HG03135 (cell line): ENCODE results near the gene POLR2F.

Experiments used
- ATAC-seq: cut with Tn5 transposase; IDR thresholded peaks from one replicate; pipeline ENCODE4 v1.9.1; 2021; ENCODE audit warnings: mild to moderate bottlenecking, moderate library complexity; ENCODE audit not compliant: unreplicated experiment

The POLR2F gene

DNA sequence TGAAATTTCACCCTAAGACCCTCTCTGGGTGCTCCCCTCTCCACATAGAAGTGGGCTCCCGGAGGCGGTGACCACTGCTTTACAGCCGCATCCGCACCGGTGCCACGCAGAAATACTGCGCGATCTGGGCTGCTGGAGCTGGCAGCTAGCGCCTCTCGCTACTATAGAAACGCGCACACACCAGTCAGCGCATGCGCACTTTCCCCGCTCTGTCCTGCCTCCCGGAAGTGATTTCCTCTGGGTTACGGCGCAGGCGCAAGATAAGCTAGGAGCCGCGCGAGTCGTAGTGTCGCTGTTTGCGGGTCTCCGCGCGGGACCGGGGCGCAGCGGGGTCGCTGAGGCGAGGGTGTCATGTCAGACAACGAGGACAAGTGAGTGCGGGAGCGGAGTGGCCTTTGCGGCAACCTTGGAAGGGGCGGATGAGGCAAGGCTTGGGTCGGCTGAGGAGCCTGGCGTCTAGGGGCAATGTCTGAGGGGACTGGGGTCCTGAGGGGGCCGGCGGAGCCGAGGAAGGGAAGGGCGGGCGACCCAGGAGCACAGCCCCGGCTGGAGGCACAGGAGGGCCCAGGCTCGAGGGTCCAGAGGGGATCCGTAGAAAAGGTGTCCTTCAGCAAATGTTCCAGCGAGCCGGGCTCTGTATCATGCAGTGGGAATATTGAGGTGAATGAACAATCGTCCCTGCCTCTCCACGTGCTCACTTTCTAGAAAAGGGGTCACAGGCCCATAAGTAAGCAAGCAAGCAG is at the start of gene POLR2F, which contains the start of gene C22orf23:
Gene POLR2F, plus strand, starts transcription at position 263 of the 743 bp plus-strand sequence. Its CDS starts 89 bp downstream, at position 352.
Gene C22orf23, minus strand, starts transcription at position 165 of the 743 bp plus-strand sequence. CDS start 452 bp downstream, outside the sequence.
- peak; percentile 76 for ATAC-seq

DNA sequence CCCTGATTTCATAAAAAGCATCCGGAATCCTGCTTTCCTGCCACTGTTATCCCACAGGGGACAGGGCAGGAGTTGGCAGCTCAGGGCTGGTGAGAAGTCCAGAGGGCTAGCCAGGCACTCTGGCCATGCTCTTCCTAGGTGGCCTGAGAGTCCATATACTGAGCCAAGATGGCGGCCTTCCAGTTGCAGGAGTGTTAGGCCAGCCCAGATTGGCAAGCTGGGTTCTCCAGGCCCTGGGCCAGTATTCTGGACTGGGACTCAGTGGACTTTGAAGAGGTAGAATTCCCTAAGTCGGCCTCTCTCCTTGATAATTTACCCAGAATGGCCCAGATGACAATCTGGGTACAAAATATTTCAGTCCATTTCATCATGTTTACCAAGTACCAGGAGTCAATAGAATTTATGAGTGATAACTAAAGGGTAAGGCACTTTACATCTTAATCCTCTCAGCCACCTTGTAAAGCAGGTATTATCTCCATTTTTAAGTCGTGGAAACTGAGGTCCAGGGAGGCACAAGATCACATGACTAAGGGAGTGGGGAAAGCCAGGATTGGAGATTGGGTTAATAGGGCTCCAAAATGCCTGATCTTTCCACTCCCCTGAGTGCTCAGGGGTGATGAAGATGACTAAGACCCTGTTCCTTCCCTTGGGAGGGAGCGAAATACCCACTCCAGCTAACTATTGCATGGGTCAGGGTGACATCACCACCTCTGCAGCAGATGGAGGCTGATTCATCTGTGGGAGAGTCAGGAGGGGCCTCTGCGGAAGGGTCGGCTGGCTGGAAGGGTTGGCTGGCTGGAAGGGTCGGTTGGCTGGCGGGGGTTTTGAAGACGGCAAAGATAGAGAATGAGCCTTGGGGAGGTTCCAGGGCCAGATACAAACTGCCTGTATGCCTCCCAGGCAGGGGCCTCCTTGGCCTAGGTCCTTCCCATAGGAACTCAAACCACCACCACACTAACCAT is 48.6 kb upstream of the POLR2F start:
- ATAC-seq: no peak

DNA sequence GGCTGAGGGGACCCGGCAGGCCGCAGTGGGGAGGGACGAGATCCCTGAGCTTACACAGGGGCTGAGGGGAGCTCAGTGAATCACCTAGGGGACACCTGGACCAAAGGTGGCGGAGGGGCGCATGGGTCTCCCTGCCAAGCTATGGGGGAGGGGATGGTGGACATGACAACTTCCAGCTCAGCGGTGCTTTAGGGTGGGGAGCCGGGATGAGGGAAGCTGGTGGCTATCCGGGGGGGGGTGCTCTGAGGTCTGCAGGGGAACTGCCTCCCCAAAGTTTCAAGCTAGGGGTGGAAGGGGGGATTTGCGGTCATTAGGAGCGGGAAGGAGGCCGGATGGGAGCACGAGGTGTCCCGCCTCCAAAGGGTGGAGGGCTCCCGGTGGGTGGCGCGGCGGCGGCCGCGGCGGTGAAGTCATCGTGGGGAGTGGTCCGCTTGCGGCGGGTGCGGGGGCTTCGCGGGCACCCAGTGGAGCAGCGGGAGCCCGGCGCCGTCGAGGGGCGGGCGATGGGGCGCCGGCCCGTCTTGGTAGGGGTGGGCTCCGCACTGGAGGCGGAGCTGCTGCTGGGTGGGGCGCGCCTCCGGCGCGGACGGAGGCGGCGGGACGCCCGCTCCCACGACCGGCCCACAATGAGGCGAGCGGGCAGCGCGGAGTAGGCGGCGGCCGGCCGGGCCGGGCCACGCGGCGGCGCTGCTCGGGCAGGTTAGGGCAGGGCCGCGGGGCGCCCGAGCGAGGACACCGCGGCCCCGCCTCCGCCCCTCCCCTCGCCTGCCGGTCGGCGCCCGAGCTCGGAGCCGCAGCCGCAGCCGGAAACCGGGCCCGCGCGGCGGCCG is 47.8 kb upstream of the POLR2F start, which contains the start of gene MICALL1:
Gene MICALL1, plus strand, starts transcription at position 764 of the 830 bp plus-strand sequence. CDS start 126 bp downstream, outside the sequence.
- peak; percentile 77 for ATAC-seq

DNA sequence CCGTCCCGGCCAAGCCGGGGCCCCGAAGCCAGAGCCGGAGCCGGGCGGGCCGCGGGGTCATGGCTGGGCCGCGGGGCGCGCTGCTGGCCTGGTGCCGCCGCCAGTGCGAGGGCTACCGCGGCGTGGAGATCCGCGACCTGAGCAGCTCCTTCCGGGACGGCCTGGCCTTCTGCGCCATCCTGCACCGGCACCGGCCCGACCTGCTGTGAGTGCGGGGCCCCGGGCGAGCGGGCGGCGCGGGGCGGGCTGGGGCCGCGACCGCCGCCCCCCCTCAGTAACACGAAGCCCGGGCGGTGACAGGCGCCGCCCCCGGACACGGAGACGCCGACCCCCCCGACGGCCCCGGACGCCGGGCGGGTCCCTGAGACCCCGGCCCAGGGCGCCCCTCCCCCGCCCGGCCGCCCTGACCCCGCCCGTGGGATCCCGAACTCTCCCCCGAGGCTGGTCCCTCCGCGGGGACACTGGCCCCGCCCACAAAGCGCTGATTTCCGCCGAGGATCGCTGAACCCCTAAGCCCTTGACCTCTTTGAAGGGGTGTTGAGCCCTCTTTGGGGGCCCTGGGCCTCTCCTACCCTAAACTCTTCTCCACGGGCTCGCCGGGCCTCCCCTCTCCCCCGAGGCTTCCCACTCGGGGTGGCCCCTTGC is 47.0 kb upstream of the POLR2F start:
- ATAC-seq: peak; percentile 23

DNA sequence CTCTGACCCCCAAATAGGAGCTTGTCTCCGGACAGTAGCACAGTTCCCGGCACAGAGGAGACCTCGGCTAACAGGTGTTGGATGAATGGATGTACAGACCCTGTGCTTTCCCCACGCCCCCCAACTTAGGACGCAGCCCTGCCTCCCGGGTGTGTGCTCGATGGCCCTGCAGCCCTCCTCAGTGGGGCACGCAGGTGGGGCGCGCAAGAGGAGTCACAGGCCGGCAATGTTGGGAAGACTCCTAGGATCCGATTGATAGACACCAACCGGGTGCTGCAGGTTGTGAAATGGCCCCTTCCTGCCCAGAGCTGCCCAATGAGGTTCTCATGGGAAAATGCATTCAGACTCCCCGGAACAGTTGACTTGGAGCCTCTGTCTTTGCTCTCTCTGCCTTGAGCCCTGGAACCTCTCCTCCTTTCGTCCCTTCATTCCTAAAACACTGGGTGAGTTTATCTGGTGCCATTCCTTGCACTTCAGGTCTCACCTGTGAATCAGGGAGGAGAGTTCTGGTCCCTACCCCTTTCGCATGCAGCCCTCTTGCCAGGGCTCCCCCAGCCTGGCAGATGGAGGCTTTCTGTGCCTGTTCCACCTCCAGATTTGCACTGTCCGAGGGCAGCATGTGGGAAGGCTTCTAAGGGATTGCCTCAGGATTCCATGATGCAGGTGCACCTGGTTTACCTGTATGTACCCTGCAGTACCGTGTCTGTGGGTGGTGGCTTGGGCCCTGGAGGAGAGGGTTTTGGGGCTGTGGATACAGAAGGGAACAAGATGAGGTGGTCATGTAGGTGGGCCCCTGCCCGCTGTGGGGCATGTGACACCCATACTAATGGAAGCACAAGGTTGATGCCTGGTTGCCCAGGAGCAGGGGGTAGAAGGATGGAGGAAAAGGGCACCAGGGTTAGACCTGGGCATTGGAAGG is 46.2 kb upstream of the POLR2F start:
- no peak for ATAC-seq

DNA sequence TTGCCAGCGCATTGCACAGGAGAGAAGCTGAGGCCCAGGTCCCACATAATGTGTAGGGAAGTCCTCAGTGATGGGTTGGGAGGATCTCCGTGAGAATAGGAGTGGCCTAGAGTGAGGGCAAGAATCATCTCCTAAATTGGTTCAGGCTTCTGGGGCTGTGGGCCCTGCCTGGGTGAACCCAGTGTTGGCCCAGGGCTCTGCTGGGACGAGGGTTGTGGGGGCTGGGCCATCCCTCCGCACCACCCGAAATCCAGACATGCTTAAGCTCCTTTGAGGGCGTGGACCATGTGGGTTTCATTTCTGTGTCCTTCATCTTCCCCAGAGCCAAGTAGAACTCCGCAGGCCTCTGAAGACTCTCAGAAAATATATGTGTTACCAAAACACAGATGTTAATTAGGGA is 43.7 kb upstream of the POLR2F start:
- ATAC-seq: no peak

DNA sequence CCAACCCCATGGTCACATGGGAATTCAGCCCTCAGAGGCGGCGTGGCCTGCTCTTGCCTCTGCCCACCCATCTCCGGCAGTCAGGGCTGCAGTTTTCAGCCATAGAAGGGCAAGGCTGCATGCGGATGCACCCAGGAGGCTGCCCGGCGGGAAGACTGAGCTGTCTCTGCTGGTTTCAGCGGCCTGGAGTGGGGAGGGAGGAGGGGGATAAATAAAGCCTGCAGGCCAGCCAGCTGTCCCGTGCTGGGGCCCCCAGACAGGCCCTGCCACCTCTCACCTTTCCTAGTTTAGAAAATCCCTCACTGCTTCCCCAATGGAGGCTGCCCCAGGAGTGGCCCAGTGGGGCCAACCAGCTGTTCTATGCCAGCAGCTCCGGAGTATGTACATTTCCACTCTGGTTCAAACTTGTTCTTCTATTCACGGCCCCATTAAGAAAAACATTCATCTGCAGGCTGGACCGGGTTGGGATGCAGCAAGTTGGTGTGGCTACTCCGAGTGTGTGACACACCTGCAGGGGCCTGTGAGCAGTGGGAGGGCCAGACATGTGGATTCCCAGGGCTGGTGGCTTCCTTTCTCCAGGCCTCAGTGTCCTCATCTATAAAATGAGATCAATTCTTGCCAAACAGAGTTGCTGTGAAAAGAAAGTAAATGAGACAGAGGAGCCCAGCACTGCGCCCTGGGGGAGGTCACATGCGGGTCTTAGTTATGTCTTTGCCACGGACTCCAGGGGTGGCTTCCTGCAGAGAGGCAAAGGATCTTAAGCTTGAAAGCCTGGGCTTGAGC is 42.4 kb upstream of the POLR2F start:
- ATAC-seq: no peak

DNA sequence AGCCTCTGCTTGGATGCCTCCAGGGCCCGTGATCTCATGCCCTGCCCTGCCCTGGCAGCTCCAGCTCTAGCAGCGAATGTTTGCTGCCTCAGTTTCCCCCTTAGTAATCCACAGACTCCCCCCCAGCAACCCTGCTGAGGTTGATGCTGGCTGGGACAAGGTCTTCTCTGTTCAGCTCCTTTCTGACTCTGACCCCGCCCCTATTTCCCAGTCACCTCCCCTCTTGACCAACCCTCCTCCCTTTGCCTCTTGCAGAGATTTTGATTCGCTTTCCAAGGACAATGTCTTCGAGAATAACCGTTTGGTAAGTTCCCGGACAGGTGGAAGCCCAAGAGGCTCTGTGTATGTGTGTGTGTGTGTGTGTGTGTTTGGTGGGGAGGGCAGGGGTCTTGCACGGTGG is 41.8 kb upstream of the POLR2F start:
- ATAC-seq: no peak

DNA sequence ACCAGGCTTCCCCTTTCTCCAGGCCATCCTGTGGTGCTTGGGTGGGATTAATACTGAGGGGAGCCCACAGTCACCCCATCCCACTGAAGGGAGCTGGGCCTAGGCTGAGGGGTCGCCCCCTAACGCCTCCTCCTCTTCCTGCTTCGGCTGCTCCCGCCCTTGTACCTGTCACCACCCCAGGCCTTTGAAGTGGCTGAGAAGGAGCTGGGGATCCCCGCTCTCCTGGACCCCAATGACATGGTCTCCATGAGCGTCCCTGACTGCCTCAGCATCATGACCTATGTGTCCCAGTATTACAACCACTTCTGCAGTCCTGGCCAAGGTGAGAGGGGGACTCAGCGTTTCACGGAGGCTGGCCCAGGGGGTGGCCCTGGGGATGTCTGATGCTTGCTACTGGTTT is 41.3 kb upstream of the POLR2F start:
- no peak for ATAC-seq

DNA sequence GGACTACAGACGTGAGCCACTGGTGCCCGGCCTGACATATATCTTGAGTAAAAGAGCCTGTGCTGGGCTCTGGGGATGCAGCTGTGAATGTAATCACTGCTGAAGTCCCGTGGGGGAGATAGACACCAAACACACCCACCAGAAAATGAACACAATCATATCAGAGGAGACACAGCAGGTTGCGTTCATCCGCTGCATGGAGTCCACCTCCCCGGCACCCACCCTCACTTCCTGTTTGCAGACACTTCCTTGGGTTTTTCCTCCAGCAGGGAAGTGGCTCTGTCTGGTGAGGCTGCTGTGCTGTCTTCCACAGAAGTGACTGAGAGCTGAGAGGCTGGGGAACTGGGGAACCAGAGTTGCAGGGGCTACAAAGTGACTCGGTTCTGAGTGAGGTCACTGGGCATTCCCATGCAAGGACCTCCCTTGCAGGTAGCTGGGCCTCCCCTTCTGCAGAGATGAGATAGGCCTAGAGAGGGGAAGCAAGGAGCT is 40.2 kb upstream of the POLR2F start:
- ATAC-seq: no peak

DNA sequence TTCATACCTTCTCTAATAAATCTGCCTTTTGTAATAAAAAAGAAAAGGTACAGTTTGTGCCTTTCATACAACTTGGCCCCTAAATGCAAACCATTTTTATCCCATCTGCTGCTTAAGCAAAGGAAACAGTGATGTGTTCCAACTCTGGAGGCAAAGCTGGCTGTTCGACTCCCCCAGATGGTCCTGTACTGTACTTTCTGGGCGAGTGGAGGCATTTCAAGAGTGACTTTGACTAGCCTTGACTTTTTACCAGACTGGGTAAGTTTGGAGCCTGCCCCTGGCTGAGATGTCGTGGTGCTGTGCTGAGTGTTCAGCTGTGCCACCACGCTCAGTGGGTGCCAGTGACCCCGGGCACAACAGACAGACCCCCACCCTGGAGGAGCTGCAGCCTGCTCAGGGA is 37.2 kb upstream of the POLR2F start:
- no peak for ATAC-seq

DNA sequence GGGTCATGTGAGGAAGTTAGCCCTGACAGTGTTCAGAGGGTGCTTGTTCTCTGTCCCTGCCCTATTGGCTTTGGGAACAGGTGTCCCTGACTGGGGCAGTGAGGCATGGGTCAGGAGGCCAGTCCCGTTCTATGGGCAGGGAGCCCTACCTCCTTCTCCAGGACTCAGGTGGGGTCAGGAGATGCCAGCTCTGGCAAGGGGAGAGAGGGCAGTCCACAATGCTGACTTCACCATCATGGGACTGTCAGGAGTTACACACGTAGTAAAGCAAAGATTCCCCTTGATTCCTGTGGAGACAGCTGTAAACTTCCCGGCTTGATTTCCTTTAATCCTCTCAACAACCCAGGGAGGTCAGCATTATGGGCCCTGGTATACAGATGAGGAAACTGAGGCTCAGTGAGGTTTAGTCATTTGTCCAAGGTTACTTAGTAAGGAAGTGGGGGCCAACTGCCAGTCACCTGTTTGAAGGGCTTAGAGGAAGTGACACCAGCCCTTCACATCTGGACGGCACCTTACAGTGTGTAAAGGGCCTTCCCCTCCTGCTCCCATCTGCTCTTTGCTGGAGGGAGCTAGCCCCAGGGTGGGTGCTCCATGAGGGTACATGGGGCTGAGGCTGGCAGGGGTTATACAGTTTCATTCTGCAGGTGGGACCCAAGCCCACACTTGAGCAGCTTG is 35.5 kb upstream of the POLR2F start:
- ATAC-seq: no peak

DNA sequence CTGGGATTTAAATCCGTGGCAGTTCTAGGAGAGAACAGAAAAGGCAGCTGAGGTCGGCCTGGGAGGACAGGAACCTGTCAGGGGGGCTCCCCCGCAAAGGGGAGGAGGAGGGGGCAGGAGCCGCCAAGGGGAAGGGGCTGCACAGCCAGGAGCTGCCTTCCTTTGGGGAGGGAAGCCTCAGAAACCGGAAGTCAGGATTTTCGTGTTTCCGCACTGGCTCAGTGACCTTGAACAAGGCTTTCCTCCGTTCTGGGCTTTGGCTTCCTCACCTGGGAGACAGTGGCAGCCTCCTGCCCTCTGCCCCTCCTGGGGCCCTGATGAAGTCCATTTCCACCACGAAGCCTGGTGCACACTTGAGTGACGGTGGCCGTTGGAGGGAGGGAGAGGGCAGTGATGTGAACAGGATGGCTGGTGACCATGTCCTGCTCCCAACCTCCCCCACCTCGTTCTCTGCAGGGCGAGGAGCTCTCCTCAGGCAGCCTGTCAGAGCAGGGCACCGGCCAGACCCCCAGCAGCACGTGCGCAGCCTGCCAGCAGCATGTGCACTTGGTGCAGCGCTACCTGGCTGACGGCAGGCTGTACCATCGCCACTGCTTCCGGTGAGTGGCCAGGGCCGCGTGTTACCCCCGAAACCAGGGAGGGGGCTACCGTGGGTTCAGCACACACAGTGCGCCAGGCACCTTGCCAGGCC is 34.8 kb upstream of the POLR2F start:
- no peak for ATAC-seq

DNA sequence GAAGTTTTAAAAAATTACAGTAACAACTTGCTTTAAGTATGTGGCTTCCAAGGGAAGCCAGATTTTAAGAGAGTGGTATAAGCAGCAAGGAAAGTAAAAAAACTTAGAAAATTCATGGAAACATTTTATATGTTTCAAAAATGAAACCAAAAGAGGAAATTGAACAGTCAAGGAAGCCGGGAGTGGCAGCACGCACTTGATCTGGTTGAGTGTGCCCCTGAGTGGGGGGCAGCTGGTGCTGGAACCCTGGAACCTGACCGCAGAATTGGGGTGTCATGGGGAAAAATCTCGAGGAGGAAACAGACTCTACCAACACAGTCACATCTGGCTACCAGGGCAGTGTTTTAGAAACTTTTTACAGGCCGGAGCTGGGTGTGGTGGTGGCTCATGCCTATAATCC is 33.4 kb upstream of the POLR2F start:
- no peak for ATAC-seq

DNA sequence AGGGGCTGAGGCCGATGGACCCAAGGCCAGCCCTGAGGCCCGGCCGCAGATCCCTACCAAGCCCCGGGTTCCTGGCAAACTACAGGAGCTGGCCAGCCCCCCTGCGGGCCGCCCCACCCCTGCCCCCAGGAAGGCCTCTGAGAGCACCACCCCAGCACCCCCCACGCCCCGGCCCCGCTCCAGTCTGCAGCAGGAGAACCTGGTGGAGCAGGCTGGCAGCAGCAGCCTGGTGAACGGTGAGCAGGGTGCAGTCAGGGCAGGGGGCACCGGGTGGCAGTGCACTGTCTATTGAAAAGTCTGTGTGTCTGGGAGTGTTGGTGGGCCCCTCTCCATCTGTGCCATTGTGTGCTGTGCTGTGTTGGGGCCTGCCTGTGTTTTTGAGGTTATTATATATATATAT is 31.3 kb upstream of the POLR2F start:
- no peak for ATAC-seq

DNA sequence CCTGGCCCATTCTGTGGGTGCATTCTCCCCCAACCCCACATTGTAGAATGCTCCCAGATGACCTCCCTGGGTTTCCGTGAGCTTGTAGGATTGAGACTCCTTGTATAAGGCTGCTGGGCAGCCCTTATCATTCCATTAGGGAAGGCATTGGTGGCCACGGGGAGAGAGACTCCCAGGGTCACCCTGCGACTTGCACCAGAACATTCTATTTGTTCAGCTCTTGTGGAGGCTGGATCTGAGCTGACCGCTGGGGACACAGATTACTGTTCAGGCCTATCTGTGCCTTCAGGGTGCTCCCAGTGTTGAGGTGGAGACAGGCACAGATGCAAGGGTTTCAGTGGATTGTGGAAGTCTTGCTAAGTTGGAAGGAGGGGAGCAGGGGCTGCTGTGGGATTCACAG is 29.6 kb upstream of the POLR2F start:
- ATAC-seq: no peak

DNA sequence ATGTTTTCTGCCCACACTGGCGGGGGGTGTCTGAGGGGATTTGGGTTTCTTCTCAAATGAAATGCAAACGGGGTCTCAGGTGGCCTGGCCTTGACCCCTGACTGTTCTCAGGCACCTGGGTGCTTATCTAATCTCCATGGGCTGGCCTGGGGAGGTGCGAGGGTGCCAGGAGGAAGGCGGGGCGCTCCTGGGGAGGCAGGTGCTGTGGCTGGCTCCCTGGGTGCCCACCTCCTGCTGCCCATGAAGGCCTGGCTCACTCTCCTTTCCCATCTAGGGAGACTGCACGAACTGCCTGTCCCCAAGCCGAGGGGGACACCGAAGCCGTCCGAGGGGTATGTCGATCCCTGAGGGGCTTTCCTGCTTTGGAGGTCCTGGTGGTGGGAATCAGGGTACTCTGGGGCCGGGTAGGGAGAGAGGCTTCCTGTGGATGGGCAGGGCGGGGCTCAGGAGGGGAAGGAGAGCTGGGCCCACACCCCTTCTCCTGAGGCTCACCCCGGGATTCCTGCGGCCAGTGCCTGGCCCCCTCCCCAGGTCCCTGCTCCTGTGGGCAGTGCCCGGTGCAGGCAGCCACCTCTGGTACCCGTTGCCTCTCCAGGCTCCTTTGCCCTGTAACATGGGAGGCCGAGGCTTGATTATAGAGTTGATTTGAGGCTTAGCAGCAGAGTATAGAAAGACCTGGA is 29.0 kb upstream of the POLR2F start:
- no peak for ATAC-seq
